GM12878 (cell line): ENCODE measurements around the gene BPGM. TPM values are rescaled to one million over a fixed set of nuclear protein-coding genes. Genes with fewer than 3 reads are reported as not detected.

ENCODE experiments used
- ATAC-seq: fragments of 200-7000 bp; cut with Tn5 transposase; 3 replicates; pipeline ENCODE4 v1.9.1; 2020; ENCODE audit warnings: mild to moderate bottlenecking, moderate library complexity
- BruUV-seq: library from RNA; stranded (reverse); fragments of 400-500 nt; replicated peaks from 2 replicates; lab custom pipeline; 2021; lab: Mats Ljungman, UMichigan
- CTCF ChIA-PET: fragments of 300-600 bp; sonication (Branson Sonifier 250); formaldehyde crosslinking; extraction: SDS; loops from one replicate; lab custom pipeline; 2021; ENCODE audit warnings: inconsistent platforms; lab: Yijun Ruan, JAX
- POLR2A ChIA-PET: fragments of 350-600 bp; formaldehyde crosslinking; extraction: SDS; loops from one replicate; lab custom pipeline; 2021; ENCODE audit warnings: inconsistent platforms; lab: Charles Lee
- RAD21 ChIA-PET: fragments of 300-600 bp; sonication (Branson Sonifier 250); formaldehyde crosslinking; loops from one replicate; lab custom pipeline; 2023; ENCODE audit warnings: antibody characterized with exemption; ENCODE audit not compliant: unreplicated experiment; lab: Charles Lee
- SMC1A ChIA-PET: fragments of 300-600 bp; sonication (Branson Sonifier 250); formaldehyde crosslinking; loops from one replicate; lab custom pipeline; 2023; ENCODE audit not compliant: unreplicated experiment, uncharacterized antibody; lab: Charles Lee
- DNase-seq: peaks from one replicate; pipeline ENCODE4 v3.0.0-alpha.2; 2011; ENCODE audit warnings: low read depth, low spot score
- FAIRE-seq: peaks from 3 replicates; lab custom pipeline; 2011; peaks lifted over from hg19 to GRCh38; lab: Jason Lieb, UNC
- H2AFZ ChIP-seq: 2 replicates; pipeline ENCODE4 v1.6.0; 2011; ENCODE audit warnings: low read depth, low read length, control low read depth; ENCODE audit not compliant: control insufficient read depth
- H3K27ac ChIP-seq: 2 replicates; pipeline ENCODE4 v1.5.1; 2011; ENCODE audit warnings: control low read depth; ENCODE audit not compliant: control insufficient read depth, insufficient read depth
- H3K27me3 ChIP-seq, 2 experiments: replicated peaks in 1 of 2; 2 replicates each; pipeline versions ENCODE4 v1.6.0 to v1.6.1; 2011; ENCODE audit warnings: low read length in 1 of 2; ENCODE audit not compliant: control insufficient read depth in 2 of 2, insufficient read depth in 2 of 2
- H3K36me3 ChIP-seq, 2 experiments: 2 replicates each; pipeline ENCODE4 v1.5.1; 2011; ENCODE audit warnings: low read length in 1 of 2; ENCODE audit not compliant: control insufficient read depth in 2 of 2, insufficient read depth in 2 of 2
- H3K4me1 ChIP-seq: 2 replicates; pipeline ENCODE4 v1.6.1; 2011; ENCODE audit warnings: mild to moderate bottlenecking, low read length, moderate library complexity, mixed read lengths; ENCODE audit not compliant: control insufficient read depth, insufficient read depth
- H3K4me2 ChIP-seq: 2 replicates; pipeline ENCODE4 v1.6.0; 2011; ENCODE audit warnings: control low read depth; ENCODE audit not compliant: control insufficient read depth, insufficient read depth
- H3K4me3 ChIP-seq: fragments of 200-600 bp; sonication (generic); 2 replicates; pipeline ENCODE4 v1.5.1; 2016
- H3K79me2 ChIP-seq: 2 replicates; pipeline ENCODE4 v1.6.0; 2011; ENCODE audit warnings: low read length; ENCODE audit not compliant: control insufficient read depth, insufficient read depth
- H3K9ac ChIP-seq: 2 replicates; pipeline ENCODE4 v1.8.0; 2011; ENCODE audit warnings: low read length, control low read depth, mixed read lengths; ENCODE audit not compliant: control insufficient read depth, insufficient read depth
- H3K9me3 ChIP-seq: replicated peaks from 3 replicates; pipeline ENCODE4 v1.5.1; 2011; ENCODE audit warnings: mild to moderate bottlenecking, low read length; ENCODE audit not compliant: control insufficient read depth, insufficient read depth
- H4K20me1 ChIP-seq: 2 replicates; pipeline ENCODE4 v1.6.0; 2011; ENCODE audit not compliant: control insufficient read depth, insufficient read depth
- BMI1 ChIP-seq: fragments of 450-650 bp; IDR thresholded peaks from 2 replicates; pipeline ENCODE4 v1.6.1; 2016; ENCODE audit warnings: mild to moderate bottlenecking, moderate library complexity, borderline replicate concordance
- CBFB ChIP-seq: IDR thresholded peaks from 2 replicates; pipeline ENCODE4 v1.6.1; 2016; ENCODE audit warnings: antibody characterized with exemption, low read depth
- CBX3 ChIP-seq: fragments of 200-600 bp; sonication (generic); IDR thresholded peaks from 2 replicates; pipeline ENCODE4 v1.6.1; 2016; ENCODE audit warnings: low read depth, borderline replicate concordance
- EP300 ChIP-seq, 2 experiments: fragments of 150-350 bp in 1 of 2; IDR thresholded peaks; 2 replicates each; pipeline ENCODE4 v1.6.1; 2011 to 2012; ENCODE audit warnings: low read depth in 2 of 2, low read length in 2 of 2, borderline replicate concordance in 1 of 2, improper control_type of control experiment in 1 of 2, inconsistent platforms in 1 of 2; ENCODE audit not compliant: control insufficient read depth in 1 of 2
- HDGF ChIP-seq: fragments of 450-650 bp; IDR thresholded peaks from 2 replicates; pipeline ENCODE4 v1.6.1; 2016; ENCODE audit warnings: antibody characterized with exemption
- IKZF1 ChIP-seq: fragments of 450-650 bp; conservative IDR thresholded peaks from 2 replicates; pipeline ENCODE4 v1.6.1; 2017; ENCODE audit warnings: antibody characterized with exemption, mild to moderate bottlenecking
- IKZF2 ChIP-seq, 2 experiments: fragments of 450-650 bp; IDR thresholded peaks; 2 replicates each; pipeline ENCODE4 v1.6.1; 2017; ENCODE audit warnings: mild to moderate bottlenecking in 2 of 2, moderate library complexity in 2 of 2
- MEF2B ChIP-seq: fragments of 450-650 bp; IDR thresholded peaks from 2 replicates; pipeline ENCODE4 v1.6.1; 2018; ENCODE audit warnings: mild to moderate bottlenecking, moderate library complexity; ENCODE audit not compliant: partially characterized antibody, poor library complexity, severe bottlenecking
- MTA2 ChIP-seq: fragments of 450-650 bp; IDR thresholded peaks from 2 replicates; pipeline ENCODE4 v1.6.1; 2016; ENCODE audit warnings: low read depth, mild to moderate bottlenecking, moderate library complexity
- RELB ChIP-seq: fragments of 450-650 bp; IDR thresholded peaks from 2 replicates; pipeline ENCODE4 v1.6.1; 2017; ENCODE audit warnings: low read depth, mild to moderate bottlenecking, moderate library complexity
- SMAD5 ChIP-seq: IDR thresholded peaks from 2 replicates; pipeline ENCODE4 v1.6.1; 2016; ENCODE audit warnings: antibody characterized with exemption, low read depth
- ZNF24 ChIP-seq: fragments of 450-650 bp; IDR thresholded peaks from 2 replicates; pipeline ENCODE4 v1.6.1; 2017; ENCODE audit warnings: antibody characterized with exemption, mild to moderate bottlenecking
- WGBS: methylation state at CpG from one replicate; pipeline ENCODE4 v1.1.6; 2016; ENCODE audit warnings: low lambda C conversion rate; ENCODE audit not compliant: insufficient replicate concordance, insufficient coverage; ENCODE audit errors: missing lambda C conversion rate; 5-methylcytosine and 5-hydroxymethylcytosine counted together
- in situ Hi-C: fragments of 300-500 bp; cut with MboI; formaldehyde crosslinking; loops from 9 replicates; pipeline ENCODE4 v1.14.3; 2018; ENCODE audit warnings: mixed read lengths
- intact Hi-C: fragments of 100-400 bp; cut with micrococcal nuclease; formaldehyde crosslinking; loops from one replicate; pipeline ENCODE4 v1.14.2; 2022; ENCODE audit not compliant: unreplicated experiment
- polyA plus RNA-seq, 11 experiments: library from polyadenylated mRNA; depleted of rRNA in 4 of 11; unstranded in 6 of 11; stranded (reverse) in 5 of 11; fragments of >200 nt; fragmentation: Nextera tagmentation in 4 of 11; fragmentation: Illumina TruSeq in 1 of 11; extraction: Ambion mirVana in 4 of 11; extraction: Trizol in 1 of 11; gene quantifications; 1 replicate in 1 of 11; 2 replicates in 10 of 11; pipeline versions ENCODE4 v1.2.1 to v1.2.3, GENCODE V29; 2011 to 2016; ENCODE audit warnings: inconsistent platforms in 2 of 11, missing spikeins in 2 of 11, low read depth in 1 of 11
- total RNA-seq, 4 experiments: library from RNA; depleted of rRNA in 3 of 4; stranded (reverse); fragments of >200 nt in 3 of 4; fragmentation: Illumina TruSeq in 1 of 4; extraction: Trizol in 1 of 4; gene quantifications; 2 replicates each; pipeline versions ENCODE4 v1.2.1 to v1.2.3, GENCODE V29; 2013 to 2021

The BPGM gene
- total and polyA plus RNA-seq, 10 of the 15 experiments (the other 5 are each of a cell fraction or from before 2014, with no cell fraction given): 9.0 to 20.1 (median 15.2) TPM

- H3K36me3 ChIP-seq: no peaks in the 10 kb centered on the region
- ChIA-PET SMC1A (interaction anchor here (0.6 to 2.1 kb wide), 5 partner anchors 13 to 78 kb away, joined by 3 to 8 read pairs (median 3); partner anchors contain the start of gene AKR1B15), POLR2A (no interaction called here), CTCF (interaction anchor here (0.7 to 2.3 kb wide), 5 partner anchors 9 to 317 kb away, joined by 3 to 8 read pairs (median 4); no protein-coding TSS in a partner anchor), RAD21 (interaction anchor here (1.0 to 1.3 kb wide), 2 partner anchors 13 to 320 kb away, joined by 3 read pairs; no protein-coding TSS in a partner anchor)
- DNase-seq (no peak), ATAC-seq (no peak), FAIRE-seq (no peak)
- no peaks in the 10 kb centered on the region for H3K9me3 ChIP-seq
- H3K79me2 ChIP-seq: no peaks in the 10 kb centered on the region
- 15% methylated on average over 3 of the region's 3 CpGs for WGBS
- H3K4me3 ChIP-seq: no peak overlapping the region
- H3K27ac ChIP-seq: no peak overlapping the region
- intact Hi-C loops: no loop called here
- H3K4me2 ChIP-seq: no peak overlapping the region
- in situ Hi-C loops: no loop called here
- BruUV-seq: no TSS peak
- no peaks in the 10 kb centered on the region; a peak in 2 of 4 replicates for H3K27me3 ChIP-seq
- TF ChIP-seq BMI1 (peak; percentile 26; the same call in 1 of the 2 replicates), HDGF (no peak), CBFB (no peak)
- H3K4me1 ChIP-seq: no peaks in the 10 kb centered on the region
- H3K9ac ChIP-seq: no peak overlapping the region
- no peak overlapping the region for H2AFZ ChIP-seq
- H4K20me1 ChIP-seq: no peaks in the 10 kb centered on the region
These were observed 21.1 kb upstream of the BPGM start for GRCh38 chr7:134625550-134625949.

GRCh38 chr7:134627109-134627774 lies 19.4 kb upstream of the BPGM start:
- Histone ChIP-seq H3K4me3 (no peak overlapping the region), H3K4me1 (no peaks in the 10 kb centered on the region), H3K9me3 (no peaks in the 10 kb centered on the region), H3K9ac (no peak overlapping the region), H3K27me3 (no peaks in the 10 kb centered on the region; a peak in 2 of 4 replicates), H3K27ac (no peak overlapping the region), H3K79me2 (no peaks in the 10 kb centered on the region), H4K20me1 (no peaks in the 10 kb centered on the region), H2AFZ (no peak overlapping the region), H3K36me3 (no peaks in the 10 kb centered on the region), H3K4me2 (no peak overlapping the region)
- 24% methylated on average over 2 of the region's 2 CpGs for WGBS
- TF ChIP-seq MTA2 (0 out of 2 replicates have a peak, but pooled peaks have one; percentile 23), IKZF2 (IDR thresholded peaks at IDR 0.05) (peak in 1 of 2 experiments; percentile 18; a peak in 1 of 4 replicates), EP300 (IDR thresholded peaks at IDR 0.05; ENCODE audit: borderline replicate concordance in 1 of 2, control insufficient read depth in 1 of 2, low read depth in 2 of 2, low read length in 2 of 2) (peak; percentile 7 to 13; a peak in 1 of 4 replicates), IKZF1 (peak; percentile 43), MEF2B (peak; percentile 52), SMAD5 (no peak), RELB (peak; percentile 79), ZNF24 (peak; percentile 52), CBX3 (no peak)
- ATAC-seq (peak; percentile 69), DNase-seq (no peak), FAIRE-seq (no peak)
- ChIA-PET CTCF (interaction anchor here (1.0 kb wide), 1 partner anchor 20 kb away, joined by 4 read pairs; no protein-coding TSS in a partner anchor), RAD21 (no interaction called here), SMC1A (interaction anchor here (1.0 kb wide), 1 partner anchor 316 kb away, joined by 3 read pairs; no protein-coding TSS in a partner anchor), POLR2A (no interaction called here)
- in situ Hi-C loops: no loop called here
- no TSS peak for BruUV-seq
- intact Hi-C loops: no loop called here
